GM18867 (cell line): ENCODE results near the gene TMEM106C.

Experiments
- ATAC-seq: cut with Tn5 transposase; IDR thresholded peaks from one replicate; pipeline ENCODE4 v1.9.1; 2021; ENCODE audit warnings: mild to moderate bottlenecking, moderate library complexity; ENCODE audit not compliant: unreplicated experiment

Gene TMEM106C

GRCh38 chr12:48015129-48015528 is 51.7 kb downstream of the TMEM106C start:
- no peak for ATAC-seq

DNA sequence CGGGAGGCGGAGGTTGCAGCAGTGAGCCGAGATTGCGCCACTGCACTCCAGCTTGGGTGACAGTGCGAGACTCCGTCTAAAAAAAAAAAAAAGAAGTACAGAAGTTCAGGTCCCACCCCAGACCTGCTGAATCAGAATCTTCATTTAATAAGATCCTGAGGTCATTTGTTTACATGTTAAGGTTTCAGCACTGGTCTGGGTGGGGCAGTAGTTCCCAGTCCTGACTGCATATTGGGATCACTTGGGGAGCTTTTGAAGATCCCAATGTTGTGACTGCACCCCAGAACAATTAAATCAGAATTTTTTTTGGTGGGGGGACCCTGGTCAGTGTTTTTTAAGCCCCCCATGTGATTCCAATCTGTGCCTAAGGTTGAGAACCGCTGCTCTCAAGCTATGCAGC is 52.6 kb downstream of the TMEM106C start:
- no peak for ATAC-seq

DNA sequence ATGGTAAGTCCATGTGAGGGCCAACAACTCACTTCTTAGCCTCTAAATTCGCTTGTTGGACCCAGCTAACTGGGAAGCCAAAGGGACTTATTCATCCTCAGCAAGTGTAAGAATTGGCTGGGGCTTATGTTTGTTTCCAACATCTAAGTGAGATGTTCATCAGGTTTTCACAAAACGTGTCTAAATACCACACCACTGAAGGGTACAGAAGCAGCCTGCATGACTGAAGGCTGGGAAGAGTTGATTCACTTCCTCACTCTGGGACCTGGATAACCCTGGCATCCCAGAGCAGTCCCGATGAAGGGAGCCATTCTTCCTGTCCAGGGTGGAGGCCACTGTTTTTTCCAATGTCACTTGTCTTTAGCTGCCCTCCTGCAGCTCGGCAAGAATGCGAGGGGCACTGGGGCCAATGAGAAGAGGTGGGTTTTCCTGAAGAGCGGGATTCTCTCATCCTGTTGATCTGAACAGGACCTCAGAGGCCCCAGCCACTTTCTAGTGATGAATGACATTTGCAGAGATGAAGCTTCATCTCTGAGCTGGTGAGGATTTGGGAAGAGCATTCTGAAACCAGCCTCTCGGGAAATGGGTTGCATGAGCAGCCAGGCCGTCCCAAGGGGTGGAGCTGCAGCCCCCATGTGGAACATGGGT is 53.1 kb downstream of the TMEM106C start:
- no peak for ATAC-seq

DNA sequence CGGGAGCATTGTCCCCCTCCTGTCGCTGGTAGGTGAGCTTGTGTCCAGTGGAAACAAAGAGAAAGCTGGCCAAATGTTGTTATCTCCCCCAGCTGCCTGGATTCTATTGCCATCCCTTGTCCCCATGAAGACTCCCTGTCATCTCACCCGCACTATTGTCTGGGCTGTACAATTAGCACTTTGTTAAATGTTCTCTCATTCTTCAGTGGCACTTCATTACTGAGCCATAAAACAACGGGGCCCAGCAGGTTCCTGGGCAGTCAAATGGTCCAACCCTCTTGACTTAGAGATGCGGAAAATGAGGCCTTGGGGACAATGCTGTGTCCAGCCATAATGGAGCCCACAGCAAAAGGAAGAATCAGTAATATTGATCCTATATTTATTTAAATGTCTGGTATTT is 54.1 kb downstream of the TMEM106C start:
- no peak for ATAC-seq

DNA sequence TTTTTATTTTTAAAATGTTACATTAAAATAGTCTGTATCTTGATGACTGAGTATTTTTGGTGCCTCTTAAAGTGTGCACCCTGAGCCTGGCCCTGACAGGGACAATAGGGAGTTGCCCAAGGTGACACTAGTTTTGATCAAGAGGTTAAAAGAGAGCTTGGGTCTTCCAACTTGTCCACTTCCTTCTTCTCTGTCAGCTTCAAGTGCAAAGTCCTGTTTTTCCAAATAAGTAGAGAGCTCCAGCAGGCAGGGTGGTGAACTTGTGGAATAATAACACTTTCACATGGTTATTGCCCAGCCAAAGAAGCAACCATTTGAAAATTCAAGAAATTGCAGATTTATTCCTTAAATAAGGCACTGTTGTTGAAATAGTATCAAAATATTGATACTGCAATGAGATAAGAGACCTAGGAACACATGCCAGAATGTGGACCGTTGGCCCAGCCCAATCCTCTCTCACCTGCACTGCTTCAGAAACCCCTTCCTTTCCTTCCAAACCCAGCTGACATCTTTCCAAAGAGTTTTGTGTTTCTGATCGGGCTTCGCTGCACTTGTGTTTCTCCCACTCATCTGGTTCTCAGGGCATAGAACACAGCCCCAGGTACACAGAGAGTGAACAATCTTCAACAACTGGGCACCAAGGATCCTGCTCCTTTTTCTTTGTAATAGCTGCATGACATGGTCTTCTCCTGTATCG is 54.7 kb downstream of the TMEM106C start:
- ATAC-seq, result no peak
